Measurements from ENCODE around the gene RHBDF1.

RHBDF1 gene

GRCh38 chr16:92431-93339 lies 20.3 kb upstream of the RHBDF1 start:
- DNase-seq = no peak

- peak; percentile 51 to 79 for DNase-seq
These were observed 19.1 kb upstream of the RHBDF1 start for GRCh38 chr16:91484-91883.

GRCh38 chr16:89391-90302 lies 17.2 kb upstream of the RHBDF1 start:
- DNase-seq = no peak

GRCh38 chr16:88613-89012 lies 16.2 kb upstream of the RHBDF1 start:
- no peak for DNase-seq

- DNase-seq = no peak
These were observed 14.1 kb upstream of the RHBDF1 start for GRCh38 chr16:86483-86952.

GRCh38 chr16:85865-86264 lies 13.4 kb upstream of the RHBDF1 start:
- DNase-seq = no peak

- DNase-seq = no peak
These were observed 13.0 kb upstream of the RHBDF1 start for GRCh38 chr16:85407-85782.

GRCh38 chr16:84718-85406 lies 12.4 kb upstream of the RHBDF1 start:
- DNase-seq = peak; percentile 66 to 83

GRCh38 chr16:83781-84615 lies 11.6 kb upstream of the RHBDF1 start:
- DNase-seq = peak; percentile 33 to 74

GRCh38 chr16:83060-83603 lies 10.7 kb upstream of the RHBDF1 start:
- DNase-seq = no peak

GRCh38 chr16:79151-80054 lies 7.0 kb upstream of the RHBDF1 start:
- no peak for DNase-seq

- DNase-seq = no peak
These were observed 6.2 kb upstream of the RHBDF1 start for GRCh38 chr16:78444-79150.

- peak; percentile 75 to 77 for DNase-seq
These were observed 5.5 kb upstream of the RHBDF1 start, which contains the start of gene MPG for GRCh38 chr16:77807-78443. TSS of gene MPG (plus strand) at chr16:78225. CDS start at chr16:78310, 85 bp downstream.

- DNase-seq = peak; percentile 31 to 53
These were observed 4.9 kb upstream of the RHBDF1 start for GRCh38 chr16:77273-77806.

GRCh38 chr16:76535-77272 lies 4.3 kb upstream of the RHBDF1 start:
- DNase-seq = peak; percentile 40 to 58

GRCh38 chr16:75580-76501 lies 3.4 kb upstream of the RHBDF1 start:
- no peak for DNase-seq

GRCh38 chr16:74747-75334 lies 2.4 kb upstream of the RHBDF1 start:
- DNase-seq = no peak
